WTC11 (cell line): Measurements from ENCODE around the gene RAD50. TPM values are rescaled to one million over a fixed set of nuclear protein-coding genes. Genes with fewer than 3 reads are reported as not detected.
"Not testable (repeated sequence)": the region's sequence is repeated elsewhere in the genome, so short reads cannot be mapped to it uniquely, and the experiment has no call there.

Source experiments
- ATAC-seq: fragments of 200-7000 bp; cut with Tn5 transposase; 2 replicates; pipeline ENCODE4 v1.10.0; 2021; ENCODE audit warnings: mild to moderate bottlenecking, moderate library complexity
- CTCF ChIA-PET: fragments of 300-600 bp; sonication (Branson Sonifier 250); formaldehyde crosslinking; loops from one replicate; lab custom pipeline; 2021; ENCODE audit warnings: antibody characterized with exemption; lab: Charles Lee
- POLR2A ChIA-PET: fragments of 350-600 bp; sonication (Branson Sonifier 250); formaldehyde crosslinking; loops from one replicate; lab custom pipeline; 2021; ENCODE audit warnings: antibody characterized with exemption; lab: Charles Lee
- DNase-seq: peaks from one replicate; pipeline ENCODE4 v3.0.0; 2021; ENCODE audit warnings: low spot score
- H3K27ac Mint-ChIP-seq: 2 replicates; pipeline ENCODE4 v1.8.0; 2021; ENCODE audit warnings: mixed read lengths
- H3K27me3 Mint-ChIP-seq: 2 replicates; pipeline ENCODE4 v1.8.0; 2021; ENCODE audit warnings: low read depth, mild to moderate bottlenecking, moderate library complexity, mixed read lengths
- H3K36me3 Mint-ChIP-seq: 2 replicates; pipeline ENCODE4 v1.8.0; 2021; ENCODE audit warnings: mixed read lengths
- H3K4me1 Mint-ChIP-seq: 2 replicates; pipeline ENCODE4 v1.8.0; 2022; ENCODE audit warnings: mixed read lengths
- H3K4me3 Mint-ChIP-seq: 2 replicates; pipeline ENCODE4 v1.8.0; 2021; ENCODE audit warnings: mild to moderate bottlenecking, moderate library complexity, mixed read lengths
- H3K9me3 Mint-ChIP-seq: 2 replicates; pipeline ENCODE4 v1.8.0; 2021; ENCODE audit warnings: mixed read lengths
- ARID4B ChIP-seq: sonication (generic); formaldehyde crosslinking; IDR thresholded peaks from 2 replicates; pipeline ENCODE4 v1.8.0; 2023; ENCODE audit warnings: missing genetic modification reagents, mild to moderate bottlenecking, borderline replicate concordance
- CBFB ChIP-seq: sonication (generic); formaldehyde crosslinking; IDR thresholded peaks from 2 replicates; pipeline ENCODE4 v1.8.1; 2022; ENCODE audit warnings: mild to moderate bottlenecking, low read depth, missing genetic modification reagents
- ETV6 ChIP-seq: sonication (generic); formaldehyde crosslinking; IDR thresholded peaks from 2 replicates; pipeline ENCODE4 v1.8.1; 2022; ENCODE audit warnings: mild to moderate bottlenecking, missing genetic modification reagents
- FOXP1 ChIP-seq: sonication (generic); formaldehyde crosslinking; IDR thresholded peaks from 2 replicates; pipeline ENCODE4 v1.8.0; 2022; ENCODE audit warnings: missing genetic modification reagents, mild to moderate bottlenecking, moderate library complexity, borderline replicate concordance
- JAZF1 ChIP-seq: fragments of 250-450 bp; sonication (Bioruptor Pico); IDR thresholded peaks from 2 replicates; pipeline ENCODE4 v1.9.0; 2021; ENCODE audit warnings: moderate library complexity, mild to moderate bottlenecking, inconsistent platforms
- MYBL2 ChIP-seq: sonication (generic); formaldehyde crosslinking; IDR thresholded peaks from 2 replicates; pipeline ENCODE4 v1.8.1; 2023; ENCODE audit warnings: mild to moderate bottlenecking, moderate library complexity, missing genetic modification reagents
- NR2C2 ChIP-seq: sonication (generic); formaldehyde crosslinking; IDR thresholded peaks from 2 replicates; pipeline ENCODE4 v1.8.0; 2022; ENCODE audit warnings: mild to moderate bottlenecking, missing genetic modification reagents
- RELA ChIP-seq: sonication (generic); formaldehyde crosslinking; IDR thresholded peaks from 2 replicates; pipeline ENCODE4 v1.8.1; 2022; ENCODE audit warnings: missing genetic modification reagents, mild to moderate bottlenecking, borderline replicate concordance
- TCF7 ChIP-seq: sonication (generic); formaldehyde crosslinking; IDR thresholded peaks from 2 replicates; pipeline ENCODE4 v1.8.0; 2022; ENCODE audit warnings: mild to moderate bottlenecking, low read depth, missing genetic modification reagents, moderate library complexity
- ZNF219 ChIP-seq: sonication (generic); formaldehyde crosslinking; IDR thresholded peaks from 2 replicates; pipeline ENCODE4 v1.8.0; 2023; ENCODE audit warnings: missing genetic modification reagents, mild to moderate bottlenecking, borderline replicate concordance
- ZNF263 ChIP-seq: sonication (generic); formaldehyde crosslinking; IDR thresholded peaks from 2 replicates; pipeline ENCODE4 v1.8.1; 2022; ENCODE audit warnings: low read depth, mild to moderate bottlenecking, moderate library complexity, missing genetic modification reagents
- ZNF281 ChIP-seq: sonication (generic); formaldehyde crosslinking; IDR thresholded peaks from 2 replicates; pipeline ENCODE4 v1.8.0; 2023; ENCODE audit warnings: mild to moderate bottlenecking, missing genetic modification reagents
- ZNF396 ChIP-seq: fragments of 250-450 bp; sonication (Bioruptor Pico); IDR thresholded peaks from 2 replicates; pipeline ENCODE4 v1.8.0; 2021; ENCODE audit warnings: mild to moderate bottlenecking, moderate library complexity, borderline replicate concordance
- ZNF512 ChIP-seq: sonication (generic); formaldehyde crosslinking; IDR thresholded peaks from 2 replicates; pipeline ENCODE4 v1.8.1; 2022; ENCODE audit warnings: missing genetic modification reagents, borderline replicate concordance
- ZSCAN18 ChIP-seq: fragments of 250-450 bp; sonication (Bioruptor Pico); IDR thresholded peaks from 2 replicates; pipeline ENCODE4 v2.1.2; 2022; ENCODE audit warnings: mild to moderate bottlenecking, moderate library complexity
- total RNA-seq: library from RNA; stranded (reverse); gene quantifications from 3 replicates; pipeline ENCODE4 v1.2.3, GENCODE V29; 2021
- TF ChIP-seq, protein P1 (sequence below): sonication (generic); formaldehyde crosslinking; IDR thresholded peaks from 2 replicates; pipeline ENCODE4 v1.8.1; 2023; ENCODE audit warnings: mild to moderate bottlenecking, moderate library complexity, missing genetic modification reagents
- TF ChIP-seq, protein P2 (sequence below): fragments of 250-450 bp; sonication (Bioruptor Pico); IDR thresholded peaks from 2 replicates; pipeline ENCODE4 v1.8.0; 2021; ENCODE audit warnings: mild to moderate bottlenecking
- TF ChIP-seq, protein P3 (sequence below): sonication (generic); formaldehyde crosslinking; IDR thresholded peaks from 2 replicates; pipeline ENCODE4 v1.8.1; 2023; ENCODE audit warnings: mild to moderate bottlenecking, missing genetic modification reagents, moderate library complexity

The RAD50 gene
- total RNA-seq, 1 experiment from 2014 or later = 31.1 TPM

- TF ChIP-seq ZNF219 (CRISPR knock-in tag) = no peak
- no peak for TF ChIP-seq ETV6 (CRISPR knock-in tag)
- TF ChIP-seq ZNF512 (CRISPR knock-in tag) = no peak
- TF ChIP-seq, protein P1, sequence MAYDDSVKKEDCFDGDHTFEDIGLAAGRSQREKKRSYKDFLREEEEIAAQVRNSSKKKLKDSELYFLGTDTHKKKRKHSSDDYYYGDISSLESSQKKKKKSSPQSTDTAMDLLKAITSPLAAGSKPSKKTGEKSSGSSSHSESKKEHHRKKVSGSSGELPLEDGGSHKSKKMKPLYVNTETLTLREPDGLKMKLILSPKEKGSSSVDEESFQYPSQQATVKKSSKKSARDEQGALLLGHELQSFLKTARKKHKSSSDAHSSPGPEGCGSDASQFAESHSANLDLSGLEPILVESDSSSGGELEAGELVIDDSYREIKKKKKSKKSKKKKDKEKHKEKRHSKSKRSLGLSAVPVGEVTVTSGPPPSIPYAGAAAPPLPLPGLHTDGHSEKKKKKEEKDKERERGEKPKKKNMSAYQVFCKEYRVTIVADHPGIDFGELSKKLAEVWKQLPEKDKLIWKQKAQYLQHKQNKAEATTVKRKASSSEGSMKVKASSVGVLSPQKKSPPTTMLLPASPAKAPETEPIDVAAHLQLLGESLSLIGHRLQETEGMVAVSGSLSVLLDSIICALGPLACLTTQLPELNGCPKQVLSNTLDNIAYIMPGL (CRISPR knock-in tag) = no peak
- no peak for TF ChIP-seq FOXP1 (CRISPR knock-in tag)
- no peak for TF ChIP-seq MYBL2 (CRISPR knock-in tag)
These were observed 9.5 kb upstream of the RAD50 start (continued) for GRCh38 chr5:132547269-132547668.

DNA sequence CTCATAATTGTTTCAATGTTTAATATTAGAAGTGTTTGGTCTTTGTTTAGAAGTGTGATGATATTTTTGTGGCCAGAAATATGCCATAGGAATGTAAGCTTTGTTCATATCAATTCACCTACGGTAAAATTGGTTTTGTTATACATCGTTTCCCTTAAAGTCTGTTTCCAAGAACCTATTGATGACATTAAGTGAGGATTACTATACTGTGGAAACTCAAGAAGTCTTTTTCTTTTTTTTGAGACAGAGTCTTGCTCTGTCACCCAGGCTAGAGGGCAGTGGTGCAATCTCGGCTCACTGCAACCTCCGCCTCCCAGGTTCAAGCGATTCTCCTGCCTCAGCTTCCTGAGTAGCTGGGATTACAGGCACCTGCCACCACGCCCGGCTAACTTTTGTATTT, 7.9 kb upstream of the RAD50 start:
- not testable (repeated sequence) for H3K36me3 Mint-ChIP-seq

DNA sequence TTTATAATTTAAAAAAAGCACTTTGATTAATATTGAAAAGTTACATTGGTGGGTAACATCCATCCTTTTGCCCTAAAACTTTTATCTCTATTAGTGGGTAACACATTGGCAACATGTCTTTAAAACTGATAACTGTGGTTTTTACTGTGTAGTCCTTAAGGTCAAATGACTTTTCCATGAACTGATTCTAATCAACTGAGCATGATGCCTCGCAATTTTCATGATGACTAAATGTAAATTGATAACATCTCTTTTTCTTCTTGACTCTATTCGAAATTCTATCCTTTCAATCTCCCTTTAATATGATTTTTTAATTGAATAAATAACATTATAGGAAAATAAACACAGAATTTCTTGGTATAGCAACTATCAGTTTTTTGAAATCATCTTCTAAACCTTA, 7.2 kb upstream of the RAD50 start:
- CTCF ChIA-PET = interaction anchor here (1.0 to 2.1 kb wide), 2 partner anchors 11 to 23 kb away, joined by 3 to 5 read pairs; no protein-coding TSS in a partner anchor
- POLR2A ChIA-PET = no interaction called here
- no peak for TF ChIP-seq ARID4B (CRISPR knock-in tag)
- TF ChIP-seq ZNF263 = no peak
- TF ChIP-seq CBFB (CRISPR knock-in tag) = no peak
- no peak for TF ChIP-seq ZNF396 (CRISPR knock-in tag)
- TF ChIP-seq, protein P2, sequence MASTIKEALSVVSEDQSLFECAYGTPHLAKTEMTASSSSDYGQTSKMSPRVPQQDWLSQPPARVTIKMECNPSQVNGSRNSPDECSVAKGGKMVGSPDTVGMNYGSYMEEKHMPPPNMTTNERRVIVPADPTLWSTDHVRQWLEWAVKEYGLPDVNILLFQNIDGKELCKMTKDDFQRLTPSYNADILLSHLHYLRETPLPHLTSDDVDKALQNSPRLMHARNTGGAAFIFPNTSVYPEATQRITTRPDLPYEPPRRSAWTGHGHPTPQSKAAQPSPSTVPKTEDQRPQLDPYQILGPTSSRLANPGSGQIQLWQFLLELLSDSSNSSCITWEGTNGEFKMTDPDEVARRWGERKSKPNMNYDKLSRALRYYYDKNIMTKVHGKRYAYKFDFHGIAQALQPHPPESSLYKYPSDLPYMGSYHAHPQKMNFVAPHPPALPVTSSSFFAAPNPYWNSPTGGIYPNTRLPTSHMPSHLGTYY (CRISPR knock-in tag) = no peak
- no peak for TF ChIP-seq JAZF1 (CRISPR knock-in tag)
- no peak for TF ChIP-seq TCF7 (CRISPR knock-in tag)
- TF ChIP-seq ZNF281 (CRISPR knock-in tag) = no peak
- no peak for TF ChIP-seq RELA
- no peak for TF ChIP-seq ZSCAN18 (CRISPR knock-in tag)
- TF ChIP-seq, protein P3, sequence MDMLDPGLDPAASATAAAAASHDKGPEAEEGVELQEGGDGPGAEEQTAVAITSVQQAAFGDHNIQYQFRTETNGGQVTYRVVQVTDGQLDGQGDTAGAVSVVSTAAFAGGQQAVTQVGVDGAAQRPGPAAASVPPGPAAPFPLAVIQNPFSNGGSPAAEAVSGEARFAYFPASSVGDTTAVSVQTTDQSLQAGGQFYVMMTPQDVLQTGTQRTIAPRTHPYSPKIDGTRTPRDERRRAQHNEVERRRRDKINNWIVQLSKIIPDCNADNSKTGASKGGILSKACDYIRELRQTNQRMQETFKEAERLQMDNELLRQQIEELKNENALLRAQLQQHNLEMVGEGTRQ (CRISPR knock-in tag) = no peak
- no peak for TF ChIP-seq NR2C2 (CRISPR knock-in tag)

More for the DNA sequence above, 7.9 kb upstream of the RAD50 start:
- H3K4me1 Mint-ChIP-seq, ATAC-seq, POLR2A ChIA-PET, DNase-seq, H3K4me3 Mint-ChIP-seq, H3K27me3 Mint-ChIP-seq, H3K9me3 Mint-ChIP-seq, H3K27ac Mint-ChIP-seq: not testable (repeated sequence)
- CTCF ChIA-PET = interaction anchor here (1.0 to 2.1 kb wide), 2 partner anchors 10 to 22 kb away, joined by 3 to 5 read pairs; no protein-coding TSS in a partner anchor

More for the DNA sequence above, 7.2 kb upstream of the RAD50 start:
- Mint-ChIP-seq H3K27ac (no peak overlapping the region), H3K36me3 (no peaks in the 10 kb centered on the region), H3K4me3 (no peak overlapping the region), H3K27me3 (no peaks in the 10 kb centered on the region; the same call in none of the 2 replicates), H3K9me3 (peaks cover 4% of the 10 kb centered on the region), H3K4me1 (no peaks in the 10 kb centered on the region)
- ATAC-seq = no peak
- no peak for DNase-seq
